Measurements from ENCODE around the gene RAP1GDS1.
"Not testable (repeated sequence)": the region's sequence is repeated elsewhere in the genome, so short reads cannot be mapped to it uniquely, and the experiment has no call there.

Gene RAP1GDS1

DNA sequence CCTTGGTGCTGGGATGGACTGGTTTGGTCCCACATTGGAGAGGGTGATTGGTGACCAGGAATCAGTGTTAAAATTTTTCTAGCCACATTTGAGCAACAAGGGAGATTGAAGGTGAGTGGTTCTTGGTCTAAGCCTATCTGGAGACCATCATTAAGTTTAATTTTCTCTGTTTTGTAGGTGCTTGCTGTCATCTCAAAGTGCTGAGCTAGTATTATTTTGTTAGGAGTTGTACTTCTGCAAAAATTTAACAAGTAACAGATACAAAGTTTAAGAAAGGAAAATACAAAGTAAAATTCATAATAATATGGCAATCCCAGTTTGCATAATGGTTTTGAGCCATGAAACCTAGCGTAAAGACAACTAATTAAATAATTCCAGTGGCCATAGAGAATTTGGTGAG is 66.5 kb downstream of the RAP1GDS1 start:
- Histone ChIP-seq H3K36me3 (peaks cover 4% of the 10 kb centered on the region), H3K27ac (no peak overlapping the region), H3K4me3 (ENCODE audit: low read depth, low read length) (no peak overlapping the region), H3K27me3 (ENCODE audit: insufficient read depth, low read depth, severe bottlenecking) (no peaks in the 10 kb centered on the region), H3K9me3 (ENCODE audit: severe bottlenecking) (peaks cover 11% of the 10 kb centered on the region)
- TF ChIP-seq, protein P1, sequence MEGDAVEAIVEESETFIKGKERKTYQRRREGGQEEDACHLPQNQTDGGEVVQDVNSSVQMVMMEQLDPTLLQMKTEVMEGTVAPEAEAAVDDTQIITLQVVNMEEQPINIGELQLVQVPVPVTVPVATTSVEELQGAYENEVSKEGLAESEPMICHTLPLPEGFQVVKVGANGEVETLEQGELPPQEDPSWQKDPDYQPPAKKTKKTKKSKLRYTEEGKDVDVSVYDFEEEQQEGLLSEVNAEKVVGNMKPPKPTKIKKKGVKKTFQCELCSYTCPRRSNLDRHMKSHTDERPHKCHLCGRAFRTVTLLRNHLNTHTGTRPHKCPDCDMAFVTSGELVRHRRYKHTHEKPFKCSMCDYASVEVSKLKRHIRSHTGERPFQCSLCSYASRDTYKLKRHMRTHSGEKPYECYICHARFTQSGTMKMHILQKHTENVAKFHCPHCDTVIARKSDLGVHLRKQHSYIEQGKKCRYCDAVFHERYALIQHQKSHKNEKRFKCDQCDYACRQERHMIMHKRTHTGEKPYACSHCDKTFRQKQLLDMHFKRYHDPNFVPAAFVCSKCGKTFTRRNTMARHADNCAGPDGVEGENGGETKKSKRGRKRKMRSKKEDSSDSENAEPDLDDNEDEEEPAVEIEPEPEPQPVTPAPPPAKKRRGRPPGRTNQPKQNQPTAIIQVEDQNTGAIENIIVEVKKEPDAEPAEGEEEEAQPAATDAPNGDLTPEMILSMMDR (IDR thresholded peaks at IDR 0.05; ENCODE audit: low read depth, low read length), result no peak
- no peak for DNase-seq

DNA sequence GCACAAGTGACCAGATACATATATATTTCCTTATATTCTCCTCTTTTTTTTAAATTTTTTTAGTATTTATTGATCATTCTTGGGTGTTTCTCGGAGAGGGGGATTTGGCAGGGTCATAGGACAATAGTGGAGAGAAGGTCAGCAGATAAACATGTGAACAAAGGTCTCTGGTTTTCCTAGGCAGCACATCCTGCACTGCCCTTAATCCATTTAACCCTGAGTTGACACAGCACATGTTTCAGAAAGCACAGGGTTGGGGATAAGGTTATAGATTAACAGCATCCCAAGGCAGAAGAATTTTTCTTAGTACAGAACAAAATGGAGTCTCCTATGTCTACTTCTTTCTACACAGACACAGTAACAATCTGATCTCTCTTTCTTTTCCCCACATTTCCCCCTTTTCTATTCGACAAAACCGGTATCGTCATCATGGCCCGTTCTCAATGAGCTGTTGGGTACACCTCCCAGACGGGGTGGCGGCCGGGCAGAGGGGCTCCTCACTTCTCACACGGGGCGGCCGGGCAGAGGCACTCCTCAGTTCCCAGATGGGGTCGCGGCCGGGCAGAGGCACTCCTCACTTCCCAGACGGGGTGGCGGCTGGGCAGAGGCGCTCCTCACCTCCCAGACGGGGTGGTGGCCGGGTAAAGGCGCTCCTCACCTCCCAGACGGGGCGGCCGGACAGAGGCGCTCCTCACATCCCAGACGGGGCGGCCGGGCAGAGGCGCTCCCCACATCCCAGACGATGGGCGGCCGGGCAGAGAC is 68.9 kb downstream of the RAP1GDS1 start:
- DNase-seq, result peak; percentile 11
- not testable (repeated sequence) for H3K27me3 ChIP-seq (ENCODE audit: insufficient read depth, low read depth, severe bottlenecking); H3K36me3 ChIP-seq; H3K4me3 ChIP-seq (ENCODE audit: low read depth, low read length); H3K27ac ChIP-seq
- H3K9me3 ChIP-seq (ENCODE audit: severe bottlenecking), result peaks cover 12% of the 10 kb centered on the region

DNA sequence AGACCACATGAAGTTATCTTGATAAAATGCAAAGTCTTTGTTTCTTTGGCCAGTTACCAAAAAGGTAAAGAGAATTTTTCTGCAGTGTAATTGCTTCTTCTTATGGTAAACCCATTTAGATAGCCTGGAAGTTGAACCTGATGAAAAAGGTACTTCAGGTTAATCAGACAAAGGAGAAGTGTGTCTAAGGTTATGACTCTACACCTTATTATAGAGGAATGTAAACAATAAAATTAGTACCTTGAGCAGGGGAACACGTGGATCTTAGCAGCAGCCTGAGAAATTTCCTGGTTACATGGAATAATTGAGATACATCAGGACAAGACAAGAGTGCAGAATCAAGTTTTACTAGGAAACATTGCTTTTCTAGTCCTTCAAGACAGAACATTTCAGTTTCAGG is 70.8 kb downstream of the RAP1GDS1 start:
- no peaks in the 10 kb centered on the region for H3K27me3 ChIP-seq (ENCODE audit: insufficient read depth, low read depth, severe bottlenecking)
- H3K9me3 ChIP-seq (ENCODE audit: severe bottlenecking), result peaks cover 12% of the 10 kb centered on the region
- no peak for DNase-seq
- no peak overlapping the region for H3K4me3 ChIP-seq (ENCODE audit: low read depth, low read length)
- no peak overlapping the region for H3K27ac ChIP-seq
- TF ChIP-seq, protein P1 (IDR thresholded peaks at IDR 0.05; ENCODE audit: low read depth, low read length), result no peak
- H3K36me3 ChIP-seq, result peaks cover 4% of the 10 kb centered on the region

DNA sequence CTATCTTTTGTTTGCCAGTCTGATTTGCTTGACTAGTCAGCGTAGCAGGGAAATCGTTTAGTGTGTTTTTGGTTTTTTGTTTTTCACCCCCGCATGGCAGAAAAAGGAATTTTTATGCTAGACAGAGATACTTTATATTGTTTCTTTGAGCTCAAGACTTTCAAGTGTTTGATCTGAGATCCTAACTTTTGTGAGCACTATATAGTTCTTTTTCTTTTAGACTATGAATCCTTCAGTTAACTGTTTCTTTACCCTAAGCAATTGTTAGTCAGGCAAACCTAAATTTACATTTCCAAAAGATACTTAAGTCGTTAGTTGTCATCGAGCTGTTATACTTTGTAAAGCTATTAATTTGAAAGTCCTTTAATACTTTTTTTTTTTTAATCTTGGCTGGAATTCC is 73.3 kb downstream of the RAP1GDS1 start:
- TF ChIP-seq, protein P1 (IDR thresholded peaks at IDR 0.05; ENCODE audit: low read depth, low read length), result no peak

DNA sequence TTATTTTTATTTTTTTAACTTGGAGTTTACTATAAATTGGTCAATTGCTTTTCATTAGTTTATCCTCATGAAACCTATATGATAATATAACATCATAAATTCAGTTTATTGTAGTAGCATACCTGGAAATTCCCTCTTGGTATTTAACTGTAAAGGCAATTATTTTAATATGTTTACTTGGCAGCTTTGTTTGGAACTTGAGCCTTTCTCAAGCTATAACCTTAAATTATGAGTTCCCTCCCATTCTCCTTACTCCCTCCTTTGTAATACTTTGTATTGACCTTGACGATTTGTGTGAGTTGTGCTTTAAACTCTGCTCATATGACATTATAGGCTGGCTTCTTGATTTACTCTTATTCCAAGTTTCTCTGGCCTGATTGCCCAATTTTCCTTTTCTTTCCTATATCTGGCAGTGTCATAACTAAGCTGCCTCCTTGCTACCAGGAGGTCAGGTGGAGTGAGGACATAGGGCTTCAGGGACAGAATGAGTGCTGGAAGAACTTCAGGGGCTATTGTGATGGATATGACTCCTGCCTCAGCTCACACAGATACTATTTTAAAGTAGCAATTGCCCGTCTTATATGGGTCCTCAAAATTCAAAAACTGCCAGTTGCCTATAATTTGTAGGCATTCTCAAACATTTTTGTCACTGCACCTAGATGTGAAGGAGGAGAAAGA is 77.7 kb downstream of the RAP1GDS1 start:
- TF ChIP-seq, protein P1 (IDR thresholded peaks at IDR 0.05; ENCODE audit: low read depth, low read length), result no peak
- no peaks in the 10 kb centered on the region; the same call in 1 of the 2 replicates for H3K36me3 ChIP-seq
- H3K27me3 ChIP-seq (ENCODE audit: insufficient read depth, low read depth, severe bottlenecking), result no peaks in the 10 kb centered on the region
- H3K9me3 ChIP-seq (ENCODE audit: severe bottlenecking), result no peaks in the 10 kb centered on the region
- no peak overlapping the region for H3K27ac ChIP-seq
- no peak for DNase-seq
- no peak overlapping the region for H3K4me3 ChIP-seq (ENCODE audit: low read depth, low read length)

More for the DNA sequence above, 73.3 kb downstream of the RAP1GDS1 start:
- no peak for DNase-seq
- Histone ChIP-seq H3K27me3 (ENCODE audit: insufficient read depth, low read depth, severe bottlenecking) (no peaks in the 10 kb centered on the region), H3K36me3 (no peaks in the 10 kb centered on the region), H3K9me3 (ENCODE audit: severe bottlenecking) (peaks cover 12% of the 10 kb centered on the region), H3K27ac (no peak overlapping the region), H3K4me3 (ENCODE audit: low read depth, low read length) (no peak overlapping the region)

DNA sequence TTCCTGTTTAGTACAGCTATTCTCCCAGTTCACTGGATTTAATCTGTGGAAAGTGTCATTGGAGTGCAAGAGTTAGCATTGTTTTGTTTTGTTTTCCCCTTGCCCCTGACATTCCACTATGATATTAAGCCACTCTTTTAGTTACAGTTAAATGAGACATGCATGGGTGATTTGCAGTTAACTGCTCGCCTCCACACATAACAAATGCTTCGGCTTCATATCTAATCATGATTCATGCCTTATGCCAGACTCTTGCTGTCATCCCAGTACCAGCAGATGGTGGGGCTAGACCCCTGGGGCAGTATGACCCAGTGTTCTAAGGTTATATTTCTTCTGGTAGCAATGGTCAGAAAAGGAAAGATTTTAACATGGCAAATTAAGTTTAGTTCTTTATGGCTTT is 80.1 kb downstream of the RAP1GDS1 start:
- H3K4me3 ChIP-seq (ENCODE audit: low read depth, low read length), result no peak overlapping the region
- H3K36me3 ChIP-seq, result peaks cover 6% of the 10 kb centered on the region; the same call in 1 of the 2 replicates
- H3K27ac ChIP-seq, result peak overlapping the region; percentile 13; the same call in 1 of the 2 replicates
- no peaks in the 10 kb centered on the region for H3K9me3 ChIP-seq (ENCODE audit: severe bottlenecking)
- H3K27me3 ChIP-seq (ENCODE audit: insufficient read depth, low read depth, severe bottlenecking), result no peaks in the 10 kb centered on the region
- DNase-seq, result peak; percentile 63
- TF ChIP-seq, protein P1 (IDR thresholded peaks at IDR 0.05; ENCODE audit: low read depth, low read length), result no peak
